ENCODE results near the gene CDH16. TPM values are rescaled to one million over a fixed set of nuclear protein-coding genes. Genes with fewer than 3 reads are reported as not detected.
"Not testable (repeated sequence)": the region's sequence is repeated elsewhere in the genome, so short reads cannot be mapped to it uniquely, and the experiment has no call there.

CDH16 gene
- total RNA-seq, 1 donor from 2014 or later = 0.13 TPM

DNA sequence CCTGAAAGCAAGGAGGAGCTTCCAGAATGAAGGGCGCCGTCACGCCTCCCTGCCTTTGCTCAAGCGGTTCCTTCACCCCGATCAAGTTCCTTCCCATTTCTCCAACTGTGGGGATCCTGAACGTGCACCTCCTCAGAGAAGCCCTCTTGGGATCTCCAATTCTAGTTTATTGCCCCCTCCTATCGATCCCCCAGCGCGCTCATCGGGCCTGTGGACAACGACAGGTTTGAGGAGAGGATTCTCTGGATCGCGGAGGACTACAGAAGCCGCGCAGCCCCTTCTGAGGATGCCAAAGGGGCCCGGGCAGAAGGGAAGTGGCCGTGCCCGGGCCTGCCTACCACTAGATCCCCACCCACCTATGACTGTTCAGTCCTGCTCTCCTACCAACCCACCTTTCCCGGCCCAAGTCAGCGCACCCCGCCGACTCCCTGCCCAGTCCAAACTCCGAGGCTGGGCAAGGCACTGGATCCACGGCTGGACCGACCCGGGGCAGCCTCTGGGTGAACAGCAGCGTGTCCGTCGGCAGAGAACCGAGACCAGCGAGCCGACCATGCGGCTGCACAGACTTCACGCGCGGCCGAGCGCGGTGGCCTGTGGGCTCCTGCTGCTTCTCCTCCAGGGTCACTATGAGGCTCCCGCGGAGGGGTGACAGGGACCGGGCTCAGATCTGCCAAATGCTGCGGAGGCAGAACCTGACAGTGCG is 29.6 kb upstream of the CDH16 start:
- ATAC-seq (ENCODE audit: poor library complexity) (peak; percentile 9), DNase-seq (no peak)
- intact Hi-C loops (cut with DNase I) = no loop called here

DNA sequence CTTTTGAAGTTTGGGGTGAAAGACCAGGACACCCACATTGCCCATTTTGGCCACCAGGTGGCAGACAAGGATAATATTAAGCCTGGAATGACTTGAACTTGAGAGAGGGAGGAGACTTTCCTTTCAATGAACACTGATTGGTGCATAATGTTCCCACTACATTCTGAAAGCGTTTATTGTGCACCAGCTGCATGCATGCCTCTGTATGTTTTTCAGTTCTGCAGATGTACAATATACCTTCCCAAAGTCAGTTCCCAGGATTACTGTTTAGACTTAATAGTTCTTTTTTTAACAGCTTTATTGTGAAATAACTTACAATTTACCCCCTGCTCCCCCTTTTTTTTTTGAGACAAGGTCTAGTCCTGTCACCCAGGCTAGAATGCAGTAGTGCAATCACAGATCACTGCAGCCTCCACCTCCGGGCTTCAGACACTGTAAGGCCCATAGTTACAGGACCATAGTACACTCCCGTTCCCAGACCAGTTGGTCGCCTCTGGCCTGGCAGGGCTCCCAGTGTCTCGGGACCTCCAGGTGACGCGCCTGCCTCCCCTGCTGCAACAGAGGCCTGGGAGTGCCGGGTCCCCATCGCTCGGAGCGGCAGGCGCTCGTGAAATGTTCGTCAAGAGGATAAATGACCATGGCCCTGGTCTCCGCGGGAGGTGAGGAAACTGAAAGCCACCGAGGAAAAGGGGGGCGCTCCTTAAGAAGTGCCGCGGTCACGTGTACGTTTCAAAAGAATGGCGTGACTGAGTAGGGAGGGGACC is 28.8 kb upstream of the CDH16 start:
- DNase-seq = peak; percentile 83
- intact Hi-C loops (cut with DNase I) = no loop called here
- peak; percentile 78 for ATAC-seq (ENCODE audit: poor library complexity)

- ATAC-seq (ENCODE audit: poor library complexity) (no peak), DNase-seq (no peak)
- intact Hi-C loops (cut with DNase I) = no loop called here
These were observed 28.3 kb upstream of the CDH16 start for GRCh38 chr16:66946974-66947301.

- intact Hi-C loops (cut with DNase I) = no loop called here
- no peak for DNase-seq
- ATAC-seq (ENCODE audit: poor library complexity) = no peak
These were observed 27.9 kb upstream of the CDH16 start for GRCh38 chr16:66946541-66946940.

DNA sequence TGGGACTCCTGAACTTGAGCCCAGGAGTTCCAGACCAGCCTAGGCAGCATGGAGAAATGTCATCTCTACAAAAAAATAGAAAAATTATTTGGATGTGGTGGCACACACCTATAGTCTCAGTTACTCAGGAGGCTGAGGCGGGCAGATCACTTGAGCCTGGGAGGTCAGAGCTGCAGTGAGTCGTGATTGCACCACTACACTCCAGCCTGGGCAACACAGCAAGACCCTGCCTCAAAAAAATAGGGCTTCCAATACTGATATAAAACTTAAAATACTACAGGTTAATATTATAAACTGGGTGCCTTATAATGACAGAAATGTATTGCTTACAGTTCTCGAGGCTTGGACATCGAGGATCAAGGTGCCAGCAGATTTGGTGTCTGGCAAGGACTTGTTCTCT is 27.3 kb upstream of the CDH16 start:
- intact Hi-C loops (cut with DNase I) = no loop called here
- DNase-seq (no peak), ATAC-seq (ENCODE audit: poor library complexity) (no peak)

- DNase-seq; ATAC-seq (ENCODE audit: poor library complexity); intact Hi-C loops (cut with DNase I): not testable (repeated sequence)
These were observed 26.3 kb upstream of the CDH16 start for GRCh38 chr16:66944971-66945370.

GRCh38 chr16:66944054-66944441 is 25.4 kb upstream of the CDH16 start:
- DNase-seq (no peak), ATAC-seq (ENCODE audit: poor library complexity) (no peak)
- intact Hi-C loops (cut with DNase I) = no loop called here

DNA sequence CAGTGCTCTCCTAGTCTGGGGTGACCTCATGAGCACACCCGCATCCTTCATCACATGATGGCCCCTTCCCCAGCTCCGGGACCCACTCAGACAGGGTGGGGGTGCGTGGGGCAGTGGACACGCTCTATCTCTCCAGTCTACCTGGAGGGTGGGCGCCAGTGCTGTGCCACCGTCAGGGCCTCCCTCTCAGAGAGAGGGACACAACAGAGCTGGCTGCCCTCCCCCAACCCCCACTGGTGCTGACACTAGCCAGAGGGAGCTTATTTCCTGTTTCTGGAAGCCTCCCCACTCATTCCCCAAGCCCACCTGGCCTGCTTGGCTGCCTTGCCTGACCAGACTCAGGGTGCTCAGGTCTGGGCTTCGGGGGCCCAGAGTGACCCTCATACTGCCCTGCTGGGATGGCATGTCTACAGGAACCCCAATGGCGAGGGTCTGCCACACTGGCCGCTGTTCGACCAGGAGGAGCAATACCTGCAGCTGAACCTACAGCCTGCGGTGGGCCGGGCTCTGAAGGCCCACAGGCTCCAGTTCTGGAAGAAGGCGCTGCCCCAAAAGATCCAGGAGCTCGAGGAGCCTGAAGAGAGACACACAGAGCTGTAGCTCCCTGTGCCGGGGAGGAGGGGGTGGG is 24.9 kb upstream of the CDH16 start:
- intact Hi-C loops (cut with DNase I) = no loop called here
- ATAC-seq (ENCODE audit: poor library complexity) (no peak), DNase-seq (no peak)

DNA sequence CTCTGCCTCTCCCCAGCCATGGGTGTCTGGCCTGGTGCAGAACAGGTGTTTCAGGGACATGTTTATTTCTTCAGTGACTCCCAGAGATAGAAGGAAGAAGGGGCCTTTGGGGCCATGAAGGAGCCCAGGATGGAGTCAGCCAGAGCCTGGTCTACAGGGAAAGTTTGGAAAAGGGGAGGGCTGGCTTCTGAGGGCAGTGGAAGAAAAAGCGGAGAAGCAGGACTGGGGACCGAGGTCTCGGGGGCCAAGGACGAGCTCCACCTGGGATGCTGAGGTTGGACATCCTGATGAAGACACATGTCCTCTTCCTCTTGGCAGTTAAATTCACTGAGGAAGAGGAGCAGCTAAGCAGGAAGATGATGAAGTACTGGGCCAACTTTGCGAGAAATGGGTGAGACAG is 24.3 kb upstream of the CDH16 start:
- DNase-seq (peak; percentile 4), ATAC-seq (ENCODE audit: poor library complexity) (no peak)

GRCh38 chr16:66940236-66940635 is 21.6 kb upstream of the CDH16 start:
- no peak for DNase-seq
- intact Hi-C loops (cut with DNase I) = no loop called here
- no peak for ATAC-seq (ENCODE audit: poor library complexity)

More for the DNA sequence above, 24.3 kb upstream of the CDH16 start:
- intact Hi-C loops (cut with DNase I) = no loop called here

- intact Hi-C loops (cut with DNase I) = loop anchor here (5.0 kb wide), 1 partner anchor 37 kb away; no protein-coding TSS in a partner anchor
- DNase-seq = no peak
These were observed 20.7 kb upstream of the CDH16 start for GRCh38 chr16:66939366-66939765.

DNA sequence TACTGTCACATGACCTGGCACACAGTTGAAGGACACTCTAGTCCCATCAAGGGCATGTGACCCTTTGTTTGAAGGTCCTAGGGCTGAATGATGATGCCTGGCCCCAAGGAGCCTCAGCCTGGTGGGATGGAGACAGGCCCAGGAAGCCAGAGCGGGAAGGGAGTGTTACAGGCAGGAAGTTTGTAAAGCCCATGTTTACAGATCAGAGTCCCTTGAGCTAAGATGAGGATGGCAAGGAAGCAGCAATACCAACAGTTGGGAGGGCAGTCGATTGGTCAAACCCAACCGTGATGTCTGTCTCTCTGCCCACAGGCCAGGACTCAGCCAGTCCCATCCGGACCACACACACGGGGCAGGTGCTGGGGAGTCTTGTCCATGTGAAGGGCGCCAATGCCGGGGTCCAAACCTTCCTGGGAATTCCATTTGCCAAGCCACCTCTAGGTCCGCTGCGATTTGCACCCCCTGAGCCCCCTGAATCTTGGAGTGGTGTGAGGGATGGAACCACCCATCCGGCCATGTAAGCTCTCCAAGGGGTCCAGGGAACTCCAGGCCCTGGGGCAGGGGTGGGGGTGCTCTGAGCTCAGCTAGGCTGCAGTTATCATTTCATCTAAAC is 19.1 kb upstream of the CDH16 start:
- intact Hi-C loops (cut with DNase I) = loop anchor here (5.0 kb wide), 1 partner anchor 36 kb away; no protein-coding TSS in a partner anchor
- no peak for ATAC-seq (ENCODE audit: poor library complexity)
- no peak for DNase-seq

More at GRCh38 chr16:66939366-66939765, 20.7 kb upstream of the CDH16 start:
- no peak for ATAC-seq (ENCODE audit: poor library complexity)

DNA sequence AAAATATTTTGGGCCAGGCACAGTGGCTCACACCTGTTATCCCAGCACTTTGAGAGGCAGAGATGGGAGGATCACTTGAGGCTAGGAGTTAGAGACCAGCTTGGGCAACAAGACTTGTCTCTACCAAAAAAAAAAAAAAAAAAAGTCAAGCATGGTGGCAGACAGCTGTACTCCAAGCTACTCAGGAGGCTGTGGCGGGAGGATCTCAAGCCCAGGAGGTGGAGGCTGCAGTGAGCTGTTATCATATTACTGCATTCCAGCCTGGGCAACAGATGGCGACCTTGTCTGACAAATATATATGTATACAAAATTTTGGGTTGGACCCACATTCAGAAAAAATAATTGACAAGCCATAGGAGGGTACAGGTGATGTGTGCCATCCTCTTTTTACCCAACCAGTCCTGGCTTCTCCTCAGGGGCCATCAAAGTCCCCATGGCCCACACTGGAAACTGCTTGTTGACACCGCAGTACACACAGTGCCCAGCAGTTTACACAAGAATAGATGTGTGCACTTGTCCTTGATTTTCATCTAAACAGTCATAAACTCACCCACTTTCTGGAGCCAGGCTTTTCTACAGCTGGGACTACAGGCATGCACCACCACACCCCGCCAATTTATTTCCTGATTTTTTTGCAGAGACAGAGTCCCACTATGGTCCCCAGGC is 18.3 kb upstream of the CDH16 start:
- intact Hi-C loops (cut with DNase I) = loop anchor here (5.0 kb wide), 1 partner anchor 35 kb away; no protein-coding TSS in a partner anchor
- DNase-seq (no peak), ATAC-seq (ENCODE audit: poor library complexity) (no peak)

- DNase-seq = no peak
- intact Hi-C loops (cut with DNase I) = loop anchor here (5.0 kb wide), 1 partner anchor 34 kb away; no protein-coding TSS in a partner anchor
- peak; percentile 53 for ATAC-seq (ENCODE audit: poor library complexity)
These were observed 17.8 kb upstream of the CDH16 start for GRCh38 chr16:66936462-66936861.

GRCh38 chr16:66935314-66936011 is 16.8 kb upstream of the CDH16 start, which contains the start of gene CES2:
TSS of gene CES2 (plus strand) at chr16:66935516. CDS start at chr16:66935636, 120 bp downstream.
- peak; percentile 78 for DNase-seq
- intact Hi-C loops (cut with DNase I) = loop anchor here (5.0 kb wide), 1 partner anchor 33 kb away; no protein-coding TSS in a partner anchor

DNA sequence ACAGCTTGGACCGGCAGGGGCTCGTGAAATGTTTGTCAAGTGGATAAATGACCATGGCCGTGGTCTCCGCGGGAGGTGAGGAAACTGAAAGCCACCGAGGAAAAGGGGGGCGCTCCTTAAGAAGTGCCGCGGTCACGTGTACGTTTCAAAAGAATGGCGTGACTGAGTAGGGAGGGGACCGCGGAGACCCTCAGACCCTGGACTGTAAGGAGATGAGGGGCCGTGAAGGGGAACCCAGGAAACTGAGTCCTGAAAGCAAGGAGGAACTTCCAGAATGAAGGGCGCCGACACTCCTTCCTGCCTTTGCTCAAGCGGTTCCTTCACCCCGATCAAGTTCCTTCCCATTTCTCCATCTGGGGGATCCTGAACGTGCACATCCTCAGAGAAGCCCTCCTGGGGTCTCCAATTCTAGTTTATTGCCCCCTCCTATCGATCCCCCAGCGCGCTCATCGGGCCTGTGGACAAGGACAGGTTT is 16.2 kb upstream of the CDH16 start:
- not testable (repeated sequence) for ATAC-seq (ENCODE audit: poor library complexity); DNase-seq
- intact Hi-C loops (cut with DNase I) = loop anchor here (5.0 kb wide), 1 partner anchor 33 kb away; no protein-coding TSS in a partner anchor

More at GRCh38 chr16:66935314-66936011, 16.8 kb upstream of the CDH16 start, which contains the start of gene CES2:
- ATAC-seq (ENCODE audit: poor library complexity) = peak; percentile 77

DNA sequence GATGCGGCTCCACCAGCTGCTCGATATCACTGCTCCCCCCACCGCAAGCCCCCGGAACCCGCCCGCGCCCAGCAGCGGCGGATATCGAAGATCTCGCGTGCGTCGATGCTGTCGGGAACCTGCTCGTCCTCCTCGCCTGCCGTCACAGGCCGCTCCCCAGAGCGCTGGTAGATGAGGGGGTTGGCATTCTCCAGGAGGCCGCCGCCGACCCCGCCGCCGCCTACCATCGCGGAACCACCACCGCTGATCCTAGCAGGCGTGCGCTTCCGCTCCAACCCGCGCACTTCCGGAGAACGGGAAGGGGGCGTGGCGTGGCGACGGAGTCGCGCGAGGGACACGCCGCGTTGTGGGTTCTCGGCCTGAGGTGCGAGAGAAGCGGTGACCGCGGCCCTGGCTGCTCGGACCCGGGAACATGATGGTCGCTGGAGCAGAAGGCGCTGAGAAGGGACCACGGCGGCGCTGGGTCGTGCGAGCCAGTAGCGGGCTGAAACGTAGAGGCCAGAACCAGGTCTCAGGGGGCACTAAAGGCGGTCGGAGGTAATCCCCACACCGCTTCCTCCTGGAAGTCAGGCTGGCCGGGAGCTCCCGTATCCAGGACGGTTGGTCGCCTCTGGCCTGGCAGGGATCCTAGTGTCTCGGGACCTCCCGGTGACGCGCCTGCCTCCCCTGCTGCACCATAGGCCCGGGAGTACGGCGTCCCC is 15.6 kb upstream of the CDH16 start, which contains the start of gene CIAO2B:
Gene CIAO2B (minus strand): TSS at position 265 of the 701 bp plus-strand sequence. CDS start 38 bp downstream, at position 227.
- DNase-seq (peak; percentile 95), ATAC-seq (ENCODE audit: poor library complexity) (peak; percentile 86)
- intact Hi-C loops (cut with DNase I) = no loop called here

Data from Right ventricle myocardium superior (tissue), 1 donor.